NB4 (cell line): Measurements from ENCODE around the gene ZNF544.

Experiments used
- CTCF ChIP-seq: IDR thresholded peaks from one replicate; pipeline ENCODE4 v1.5.1; 2012; ENCODE audit warnings: low read depth, low read length
- MYC ChIP-seq: IDR thresholded peaks from 2 replicates; pipeline ENCODE4 v1.6.1; 2011; ENCODE audit warnings: low read depth, low read length
- POLR2A ChIP-seq: IDR thresholded peaks from 2 replicates; pipeline ENCODE4 v1.6.1; 2011; ENCODE audit warnings: mild to moderate bottlenecking; ENCODE audit not compliant: insufficient read length; ENCODE audit errors: extremely low read depth

GRCh38 chr19:58212336-58213074 is 16.2 kb upstream of the ZNF544 start:
- no peak for TF ChIP-seq CTCF
- no peak for TF ChIP-seq POLR2A
- no peak for TF ChIP-seq MYC
